HG03342 (cell line): ENCODE measurements around the gene OR8A1.

ENCODE experiments used
- ATAC-seq: cut with Tn5 transposase; IDR thresholded peaks from one replicate; pipeline ENCODE4 v1.9.1; 2021; ENCODE audit warnings: mild to moderate bottlenecking, moderate library complexity; ENCODE audit not compliant: unreplicated experiment

The OR8A1 gene

GRCh38 chr11:124569697-124570096, at the start of gene OR8A1:
OR8A1 (plus strand) TSS chr11:124569997; CDS start chr11:124570120, 123 bp downstream.
- ATAC-seq = no peak

- no peak for ATAC-seq
Measured at GRCh38 chr11:124520550-124520854, 49.3 kb upstream of the OR8A1 start.

- no peak for ATAC-seq
Measured at GRCh38 chr11:124533626-124534025, 36.2 kb upstream of the OR8A1 start.

GRCh38 chr11:124534051-124534450, 35.7 kb upstream of the OR8A1 start:
- no peak for ATAC-seq

- ATAC-seq = no peak
Measured at GRCh38 chr11:124535552-124536232, 34.1 kb upstream of the OR8A1 start.

- ATAC-seq = no peak
Measured at GRCh38 chr11:124536520-124536919, 33.3 kb upstream of the OR8A1 start.

GRCh38 chr11:124538019-124538418, 31.8 kb upstream of the OR8A1 start:
- ATAC-seq = no peak

GRCh38 chr11:124541204-124541603, 28.6 kb upstream of the OR8A1 start:
- no peak for ATAC-seq

- no peak for ATAC-seq
Measured at GRCh38 chr11:124543145-124543544, 26.7 kb upstream of the OR8A1 start.

GRCh38 chr11:124543554-124543953, 26.2 kb upstream of the OR8A1 start, which contains the start of gene OR8B12:
OR8B12 (minus strand) TSS chr11:124543654; CDS start chr11:124543654, 0 bp downstream.
- no peak for ATAC-seq

- no peak for ATAC-seq
Measured at GRCh38 chr11:124551189-124551588, 18.6 kb upstream of the OR8A1 start.

GRCh38 chr11:124551987-124552386, 17.8 kb upstream of the OR8A1 start:
- no peak for ATAC-seq

- ATAC-seq = no peak
Measured at GRCh38 chr11:124556828-124557227, 13.0 kb upstream of the OR8A1 start.

GRCh38 chr11:124570160-124570559, 363 bp downstream of the OR8A1 start:
- no peak for ATAC-seq

GRCh38 chr11:124577716-124578427, 8.1 kb downstream of the OR8A1 start:
- ATAC-seq = no peak

GRCh38 chr11:124578761-124579160, 9.0 kb downstream of the OR8A1 start:
- ATAC-seq = no peak

GRCh38 chr11:124581817-124582216, 12.0 kb downstream of the OR8A1 start:
- no peak for ATAC-seq

GRCh38 chr11:124582565-124582964, 12.8 kb downstream of the OR8A1 start:
- ATAC-seq = no peak

GRCh38 chr11:124583781-124584180, 14.0 kb downstream of the OR8A1 start:
- ATAC-seq = no peak

- no peak for ATAC-seq
Measured at GRCh38 chr11:124584681-124585372, 15.0 kb downstream of the OR8A1 start.

GRCh38 chr11:124586238-124586860, 16.6 kb downstream of the OR8A1 start:
- ATAC-seq = no peak
